Measurements from ENCODE around the gene TDRKH. TPM values are rescaled to one million over a fixed set of nuclear protein-coding genes. Genes with fewer than 3 reads are reported as not detected.

The TDRKH gene
- total RNA-seq, 1 donor from 2014 or later, result 3.8 TPM

DNA sequence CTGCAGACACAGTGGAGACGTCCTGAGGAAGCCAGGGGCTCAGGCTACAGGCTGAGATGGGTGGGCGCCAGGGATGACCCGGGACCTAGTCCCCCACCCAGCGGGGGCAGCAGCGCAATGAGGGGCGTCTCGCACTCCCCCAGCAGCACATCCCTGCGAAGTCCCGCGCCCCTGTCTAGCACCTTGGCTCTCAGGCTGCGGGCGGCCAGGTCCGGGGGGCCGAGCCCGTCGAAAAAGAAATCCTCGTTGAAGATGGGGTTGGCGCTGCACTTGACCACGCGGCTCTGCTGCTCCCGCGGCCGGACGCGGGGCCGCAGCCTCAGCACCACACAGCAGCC is 47.6 kb upstream of the TDRKH start:
- H3K27me3 ChIP-seq (ENCODE audit: low read depth), result peaks cover 62% of the 10 kb centered on the region

GRCh38 chr1:151837197-151837596 is 46.9 kb upstream of the TDRKH start:
- TF ChIP-seq, protein P1, sequence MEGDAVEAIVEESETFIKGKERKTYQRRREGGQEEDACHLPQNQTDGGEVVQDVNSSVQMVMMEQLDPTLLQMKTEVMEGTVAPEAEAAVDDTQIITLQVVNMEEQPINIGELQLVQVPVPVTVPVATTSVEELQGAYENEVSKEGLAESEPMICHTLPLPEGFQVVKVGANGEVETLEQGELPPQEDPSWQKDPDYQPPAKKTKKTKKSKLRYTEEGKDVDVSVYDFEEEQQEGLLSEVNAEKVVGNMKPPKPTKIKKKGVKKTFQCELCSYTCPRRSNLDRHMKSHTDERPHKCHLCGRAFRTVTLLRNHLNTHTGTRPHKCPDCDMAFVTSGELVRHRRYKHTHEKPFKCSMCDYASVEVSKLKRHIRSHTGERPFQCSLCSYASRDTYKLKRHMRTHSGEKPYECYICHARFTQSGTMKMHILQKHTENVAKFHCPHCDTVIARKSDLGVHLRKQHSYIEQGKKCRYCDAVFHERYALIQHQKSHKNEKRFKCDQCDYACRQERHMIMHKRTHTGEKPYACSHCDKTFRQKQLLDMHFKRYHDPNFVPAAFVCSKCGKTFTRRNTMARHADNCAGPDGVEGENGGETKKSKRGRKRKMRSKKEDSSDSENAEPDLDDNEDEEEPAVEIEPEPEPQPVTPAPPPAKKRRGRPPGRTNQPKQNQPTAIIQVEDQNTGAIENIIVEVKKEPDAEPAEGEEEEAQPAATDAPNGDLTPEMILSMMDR (IDR thresholded peaks at IDR 0.05; ENCODE audit: borderline replicate concordance), result no peak
- intact Hi-C loops (cut with micrococcal nuclease), result no loop called here
- H3K9me3 ChIP-seq (replicated peaks), result no peaks in the 10 kb centered on the region
- H3K27ac ChIP-seq (replicated peaks), result no peak overlapping the region
- no peak for DNase-seq
- peaks cover 39% of the 10 kb centered on the region for H3K4me1 ChIP-seq
- H3K36me3 ChIP-seq, result no peaks in the 10 kb centered on the region
- H3K4me3 ChIP-seq, result no peak overlapping the region
- peaks cover 55% of the 10 kb centered on the region for H3K27me3 ChIP-seq (ENCODE audit: low read depth)

More for the DNA sequence above, 47.6 kb upstream of the TDRKH start:
- H3K36me3 ChIP-seq, result no peaks in the 10 kb centered on the region
- H3K9me3 ChIP-seq (replicated peaks), result no peaks in the 10 kb centered on the region
- peak overlapping the region; percentile 68 for H3K4me3 ChIP-seq
- DNase-seq, result no peak
- H3K4me1 ChIP-seq, result peaks cover 34% of the 10 kb centered on the region
- no peak overlapping the region for H3K27ac ChIP-seq (replicated peaks)
- TF ChIP-seq, protein P1 (IDR thresholded peaks at IDR 0.05; ENCODE audit: borderline replicate concordance), result no peak
- intact Hi-C loops (cut with micrococcal nuclease), result no loop called here

DNA sequence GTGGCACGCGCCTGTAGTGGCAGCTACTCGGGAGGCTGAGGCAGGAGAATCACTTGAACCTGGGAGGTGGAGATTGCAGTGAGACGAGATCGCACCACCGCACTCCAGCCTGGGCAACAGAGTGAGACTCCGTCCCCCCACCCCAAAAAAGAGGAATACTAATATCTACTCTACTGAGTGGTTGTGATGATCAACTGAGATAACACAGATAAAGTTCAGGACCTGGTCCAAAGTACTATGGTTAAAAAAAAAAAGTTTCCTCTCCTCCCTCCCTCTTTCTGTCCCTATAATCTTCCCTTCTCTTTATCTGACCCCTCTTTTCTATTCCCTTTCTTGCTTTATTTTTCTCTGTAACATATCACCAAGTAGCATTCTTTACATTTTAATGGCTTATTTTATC is 45.3 kb upstream of the TDRKH start:
- Histone ChIP-seq H3K27me3 (ENCODE audit: low read depth) (peaks cover 39% of the 10 kb centered on the region), H3K27ac (replicated peaks) (no peak overlapping the region), H3K36me3 (no peaks in the 10 kb centered on the region), H3K4me1 (peaks cover 44% of the 10 kb centered on the region), H3K9me3 (replicated peaks) (no peaks in the 10 kb centered on the region), H3K4me3 (no peak overlapping the region)
- TF ChIP-seq, protein P1 (IDR thresholded peaks at IDR 0.05; ENCODE audit: borderline replicate concordance), result no peak
- intact Hi-C loops (cut with micrococcal nuclease), result no loop called here
- DNase-seq, result no peak

DNA sequence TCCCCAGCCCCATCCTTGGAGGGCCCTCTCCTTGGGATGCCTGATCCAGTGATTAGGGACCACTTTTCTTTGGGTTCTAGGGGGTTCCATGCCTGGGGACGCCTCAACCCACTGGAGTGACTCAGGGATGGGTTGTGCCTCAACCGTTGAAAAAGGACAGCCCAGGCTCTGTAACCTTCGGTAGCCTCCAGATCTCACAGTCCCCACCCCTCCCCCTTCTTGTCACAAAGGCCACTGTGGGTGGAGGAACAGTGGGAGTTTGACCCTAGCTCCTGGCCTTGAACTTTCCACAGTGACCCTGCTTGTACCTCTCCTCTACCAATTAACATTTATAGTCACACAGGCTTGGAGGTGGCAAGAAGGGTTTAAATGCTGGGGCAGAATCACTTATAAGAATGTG is 43.9 kb upstream of the TDRKH start:
- Histone ChIP-seq H3K4me3 (no peak overlapping the region), H3K4me1 (peaks cover 43% of the 10 kb centered on the region), H3K9me3 (replicated peaks) (no peaks in the 10 kb centered on the region), H3K36me3 (no peaks in the 10 kb centered on the region), H3K27ac (replicated peaks) (no peak overlapping the region), H3K27me3 (ENCODE audit: low read depth) (peaks cover 26% of the 10 kb centered on the region)
- no peak for DNase-seq
- intact Hi-C loops (cut with micrococcal nuclease), result no loop called here
- TF ChIP-seq, protein P1 (IDR thresholded peaks at IDR 0.05; ENCODE audit: borderline replicate concordance), result no peak

DNA sequence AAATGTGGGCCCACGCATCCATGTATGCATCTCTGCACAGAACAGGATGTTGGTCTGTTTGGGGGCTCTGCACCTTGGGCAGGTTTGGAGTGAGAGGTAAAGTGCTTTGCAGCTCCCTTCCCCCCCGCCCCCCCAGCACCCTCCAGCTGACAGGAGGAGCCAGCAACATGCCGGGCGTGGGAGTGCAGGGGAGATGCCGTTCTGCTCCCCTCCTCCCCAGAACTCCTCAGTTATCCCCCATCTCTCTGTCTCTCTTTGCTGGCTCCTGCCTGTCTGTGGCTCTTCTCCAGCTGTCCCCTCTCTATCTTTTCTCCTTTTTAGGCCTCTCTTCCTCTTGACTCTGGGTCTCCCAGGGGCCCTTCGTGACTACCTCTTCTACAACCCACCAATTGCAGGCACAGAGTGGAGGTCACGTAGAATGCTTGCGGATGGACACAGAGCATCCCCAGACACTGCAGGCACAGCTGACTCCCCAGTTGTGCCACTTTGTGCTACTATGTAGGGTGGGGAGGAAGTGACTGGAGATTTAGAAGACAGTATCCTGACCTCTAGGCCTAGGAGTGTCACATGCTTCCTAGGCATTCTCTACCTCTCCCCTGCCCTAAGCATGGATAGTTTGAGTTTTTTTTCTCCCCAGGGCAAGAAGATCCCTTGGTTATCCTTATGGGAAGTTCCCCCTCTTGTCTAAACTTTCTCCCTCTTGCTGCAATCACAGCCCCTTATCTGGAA is 43.0 kb upstream of the TDRKH start:
- peak overlapping the region; percentile 69 for H3K27ac ChIP-seq (replicated peaks)
- peaks cover 17% of the 10 kb centered on the region for H3K27me3 ChIP-seq (ENCODE audit: low read depth)
- DNase-seq, result no peak
- TF ChIP-seq, protein P1 (IDR thresholded peaks at IDR 0.05; ENCODE audit: borderline replicate concordance), result no peak
- H3K9me3 ChIP-seq (replicated peaks), result no peaks in the 10 kb centered on the region
- no peaks in the 10 kb centered on the region for H3K36me3 ChIP-seq
- intact Hi-C loops (cut with micrococcal nuclease), result no loop called here
- H3K4me3 ChIP-seq, result no peak overlapping the region
- peaks cover 43% of the 10 kb centered on the region for H3K4me1 ChIP-seq

Measured in left ventricle myocardium inferior (tissue), 1 donor.